GM19372 (cell line): Measurements from ENCODE around the gene TNFRSF9.
"Not testable (repeated sequence)": the region's sequence is repeated elsewhere in the genome, so short reads cannot be mapped to it uniquely, and the experiment has no call there.

Experiments
- ATAC-seq: cut with Tn5 transposase; IDR thresholded peaks from one replicate; pipeline ENCODE4 v1.9.1; 2021; ENCODE audit warnings: mild to moderate bottlenecking, low read depth, moderate library complexity; ENCODE audit not compliant: unreplicated experiment

Gene TNFRSF9

GRCh38 chr1:7922301-7922700 lies 18.3 kb downstream of the TNFRSF9 start:
- no peak for ATAC-seq

- no peak for ATAC-seq
Observed at GRCh38 chr1:7921796-7922195, 18.8 kb downstream of the TNFRSF9 start.

GRCh38 chr1:7919880-7920279 lies 20.8 kb downstream of the TNFRSF9 start:
- ATAC-seq: no peak

- ATAC-seq: not testable (repeated sequence)
Observed at GRCh38 chr1:7917971-7918370, 22.7 kb downstream of the TNFRSF9 start.

- ATAC-seq: no peak
Observed at GRCh38 chr1:7916501-7916830, 24.2 kb downstream of the TNFRSF9 start.

- no peak for ATAC-seq
Observed at GRCh38 chr1:7915826-7916500, 24.7 kb downstream of the TNFRSF9 start.

- ATAC-seq: no peak
Observed at GRCh38 chr1:7912743-7913557, 27.7 kb downstream of the TNFRSF9 start.

- no peak for ATAC-seq
Observed at GRCh38 chr1:7912145-7912544, 28.5 kb downstream of the TNFRSF9 start.

- no peak for ATAC-seq
Observed at GRCh38 chr1:7905262-7905661, 35.4 kb downstream of the TNFRSF9 start.

- ATAC-seq: no peak
Observed at GRCh38 chr1:7902478-7903085, 38.1 kb downstream of the TNFRSF9 start.

GRCh38 chr1:7899741-7900140 lies 40.9 kb downstream of the TNFRSF9 start:
- ATAC-seq: no peak

GRCh38 chr1:7898962-7899361 lies 41.7 kb downstream of the TNFRSF9 start:
- ATAC-seq: no peak

- no peak for ATAC-seq
Observed at GRCh38 chr1:7896994-7897393, 43.6 kb downstream of the TNFRSF9 start.

- ATAC-seq: no peak
Observed at GRCh38 chr1:7893529-7894180, 47.0 kb downstream of the TNFRSF9 start.

GRCh38 chr1:7891804-7892203 lies 48.8 kb downstream of the TNFRSF9 start:
- ATAC-seq: no peak

- ATAC-seq: no peak
Observed at GRCh38 chr1:7890853-7891252, 49.8 kb downstream of the TNFRSF9 start.

GRCh38 chr1:7888248-7889081 lies 52.2 kb downstream of the TNFRSF9 start:
- no peak for ATAC-seq

GRCh38 chr1:7886405-7886745 lies 54.3 kb downstream of the TNFRSF9 start:
- ATAC-seq: no peak

- ATAC-seq: no peak
Observed at GRCh38 chr1:7885513-7886404, 54.9 kb downstream of the TNFRSF9 start.
